ENCODE measurements around the gene TMPRSS11F.

The TMPRSS11F gene

GRCh38 chr4:68076194-68076593 lies 53.5 kb downstream of the TMPRSS11F start:
- DNase-seq, result no peak

- no peak for DNase-seq
These were observed 55.3 kb downstream of the TMPRSS11F start for GRCh38 chr4:68074397-68074796.

DNA sequence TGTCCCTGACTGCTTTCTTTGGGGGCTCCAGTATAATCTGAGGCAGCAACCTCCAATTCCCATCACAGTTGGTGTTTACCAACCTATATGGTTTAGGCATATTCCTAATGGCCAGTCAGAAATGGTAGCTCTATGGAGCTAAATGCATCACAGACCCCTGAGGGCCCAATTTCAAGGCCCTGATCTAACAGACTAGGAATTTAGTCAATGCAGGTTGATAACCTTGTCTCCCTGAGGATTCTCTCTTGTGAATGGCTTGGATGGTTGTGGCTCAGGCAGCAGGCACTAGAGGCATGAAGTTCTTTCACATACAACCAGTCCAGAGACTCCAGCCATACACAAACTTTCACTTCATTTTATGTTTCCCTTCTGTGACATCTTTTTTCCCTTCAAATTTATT lies 59.4 kb downstream of the TMPRSS11F start:
- no peak for DNase-seq

DNA sequence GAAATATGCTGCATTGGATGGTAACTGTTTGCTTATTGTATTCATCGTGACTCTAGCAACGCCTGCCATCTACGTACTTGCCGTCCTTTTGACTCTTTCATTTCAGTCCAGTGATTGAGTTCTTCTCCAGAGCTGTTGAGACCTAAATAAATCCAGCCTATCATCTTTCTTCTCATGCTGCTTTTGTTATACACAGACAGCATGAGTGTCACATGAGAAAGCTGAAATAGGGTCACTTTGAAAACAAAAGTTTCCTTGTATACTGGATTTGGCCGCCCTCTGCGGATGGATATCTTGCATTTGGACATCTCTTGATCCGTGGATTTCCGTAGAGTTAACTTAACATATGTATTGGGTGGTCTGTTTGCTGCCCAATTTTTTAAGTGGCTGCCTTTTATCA lies 67.2 kb downstream of the TMPRSS11F start:
- DNase-seq, result no peak

GRCh38 chr4:68038272-68038671 lies 91.4 kb downstream of the TMPRSS11F start:
- DNase-seq, result no peak

DNA sequence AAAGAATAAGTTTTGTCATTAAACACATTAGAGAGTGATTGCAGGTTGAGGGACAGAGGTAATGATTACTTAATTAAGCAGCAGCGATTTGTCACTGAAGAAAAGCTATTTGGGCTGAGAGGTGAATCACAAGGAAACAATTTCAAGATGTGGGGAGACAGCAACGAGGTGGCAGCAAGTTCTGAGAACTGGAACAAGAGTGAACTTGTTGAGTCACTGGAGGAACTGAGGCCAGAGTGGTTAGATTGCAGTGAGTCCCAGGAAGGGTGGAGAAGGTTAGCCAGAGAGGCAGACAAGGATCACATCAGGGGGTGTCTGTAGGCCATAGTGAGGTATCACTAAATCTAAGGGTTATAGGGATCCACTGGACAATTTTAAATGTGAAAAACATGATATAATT lies 108.5 kb downstream of the TMPRSS11F start:
- no peak for DNase-seq

GRCh38 chr4:68011684-68012083 lies 118.0 kb downstream of the TMPRSS11F start:
- DNase-seq, result no peak
